Activated B cell treated with CpG ODN at 0.5 μM for 24 hours (primary cell): ENCODE measurements around the gene CCR7. TPM values are rescaled to one million over a fixed set of nuclear protein-coding genes. Genes with fewer than 3 reads are reported as not detected.

ENCODE experiments used
- ATAC-seq: fragments of 200-7000 bp; cut with Tn5 transposase; one replicate; pipeline ENCODE4 v1.10.0; 2021; ENCODE audit warnings: low read depth, mild to moderate bottlenecking, moderate library complexity
- CTCF ChIA-PET: fragments of 350-600 bp; sonication (Branson Sonifier 250); formaldehyde crosslinking; loops from one replicate; lab custom pipeline; 2021; ENCODE audit warnings: antibody characterized with exemption; lab: Charles Lee
- POLR2A ChIA-PET: fragments of 350-600 bp; sonication (Branson Sonifier 250); formaldehyde crosslinking; loops from one replicate; lab custom pipeline; 2021; ENCODE audit warnings: antibody characterized with exemption; lab: Charles Lee
- DNase-seq: peaks from one replicate; pipeline ENCODE4 v3.0.0; 2022
- H3K27ac Mint-ChIP-seq: one replicate; pipeline ENCODE4 v1.8.0; 2020; ENCODE audit warnings: mixed read lengths
- H3K27me3 Mint-ChIP-seq: one replicate; pipeline ENCODE4 v1.8.0; 2021; ENCODE audit warnings: mixed read lengths
- H3K36me3 Mint-ChIP-seq: one replicate; pipeline ENCODE4 v1.8.0; 2021; ENCODE audit warnings: low read depth, mixed read lengths
- H3K4me1 Mint-ChIP-seq: one replicate; pipeline ENCODE4 v1.8.0; 2021; ENCODE audit warnings: mixed read lengths
- H3K4me3 Mint-ChIP-seq: one replicate; pipeline ENCODE4 v1.8.0; 2020; ENCODE audit warnings: mild to moderate bottlenecking, mixed read lengths
- H3K9me3 Mint-ChIP-seq: one replicate; pipeline ENCODE4 v1.8.0; 2020; ENCODE audit warnings: mixed read lengths
- CTCF ChIP-seq: fragments of 200-600 bp; IDR thresholded peaks from one replicate; pipeline ENCODE4 v1.8.0; 2022; ENCODE audit warnings: antibody characterized with exemption, mild to moderate bottlenecking
- intact Hi-C: fragments of 100-400 bp; cut with micrococcal nuclease; formaldehyde crosslinking; loops from one replicate; pipeline ENCODE4 v1.15.1; 2024
- total RNA-seq: library from RNA; stranded (reverse); gene quantifications from 2 replicates; pipeline ENCODE4 v1.2.3, GENCODE V29; 2022

CCR7 gene
- total RNA-seq, 1 donor from 2014 or later = 572 TPM

GRCh38 chr17:40554646-40555295 is 10.5 kb downstream of the CCR7 start:
- Mint-ChIP-seq H3K36me3 (peaks cover 89% of the 10 kb centered on the region), H3K4me3 (peak overlapping the region; percentile 74), H3K27ac (peak overlapping the region; percentile 99), H3K27me3 (no peaks in the 10 kb centered on the region), H3K4me1 (peaks cover 99% of the 10 kb centered on the region), H3K9me3 (no peaks in the 10 kb centered on the region)
- intact Hi-C loops = loop anchor here (5.0 kb wide), 2 partner anchors 157 to 192 kb away; partner anchors contain the start of gene GJD3
- CTCF ChIA-PET = interaction anchor here (0.8 to 16.7 kb wide), 6 partner anchors 15 to 200 kb away, joined by 3 to 426 read pairs (median 4); no protein-coding TSS in a partner anchor
- no peak for TF ChIP-seq CTCF
- ATAC-seq (no peak), DNase-seq (peak; percentile 15)
- POLR2A ChIA-PET = interaction anchor here (0.5 to 40.7 kb wide), 17 partner anchors 5 to 1134 kb away, joined by 3 to 1885 read pairs (median 4); partner anchors contain the start of genes CCR7, EIF1, IGFBP4 and SMARCE1

- Mint-ChIP-seq H3K9me3 (no peaks in the 10 kb centered on the region), H3K4me1 (peaks cover 99% of the 10 kb centered on the region), H3K27ac (peak overlapping the region; percentile 99), H3K4me3 (peak overlapping the region; percentile 74), H3K36me3 (peaks cover 82% of the 10 kb centered on the region), H3K27me3 (no peaks in the 10 kb centered on the region)
- peak; percentile 26 for ATAC-seq
- intact Hi-C loops = loop anchor here (5.0 kb wide), 2 partner anchors 157 to 192 kb away; partner anchors contain the start of gene GJD3
- CTCF ChIA-PET = interaction anchor here (0.8 to 16.7 kb wide), 5 partner anchors 14 to 75 kb away, joined by 3 to 426 read pairs (median 4); no protein-coding TSS in a partner anchor
- DNase-seq = peak; percentile 27
- POLR2A ChIA-PET = interaction anchor here (0.6 to 40.7 kb wide), 19 partner anchors 5 to 1135 kb away, joined by 3 to 1885 read pairs (median 4); partner anchors contain the start of genes CCR7, EIF1, IGFBP4 and SMARCE1
- TF ChIP-seq CTCF = no peak
These were observed 11.4 kb downstream of the CCR7 start for GRCh38 chr17:40553694-40554534.

GRCh38 chr17:40552806-40553693 is 12.2 kb downstream of the CCR7 start:
- peaks cover 73% of the 10 kb centered on the region for H3K36me3 Mint-ChIP-seq
- no peaks in the 10 kb centered on the region for H3K27me3 Mint-ChIP-seq
- no peak for TF ChIP-seq CTCF
- ATAC-seq (peak; percentile 6), DNase-seq (peak; percentile 25)
- intact Hi-C loops = loop anchor here (5.0 kb wide), 2 partner anchors 156 to 191 kb away; partner anchors contain the start of gene GJD3
- H3K9me3 Mint-ChIP-seq = no peaks in the 10 kb centered on the region
- H3K4me1 Mint-ChIP-seq = peaks cover 99% of the 10 kb centered on the region
- POLR2A ChIA-PET = interaction anchor here (0.5 to 40.7 kb wide), 14 partner anchors 4 to 1136 kb away, joined by 3 to 1885 read pairs (median 6); partner anchors contain the start of genes CCR7, EIF1, IGFBP4 and SMARCE1
- H3K27ac Mint-ChIP-seq = peak overlapping the region; percentile 99
- CTCF ChIA-PET = interaction anchor here (6.0 to 16.7 kb wide), 3 partner anchors 7 to 63 kb away, joined by 40 to 426 read pairs (median 76); no protein-coding TSS in a partner anchor
- H3K4me3 Mint-ChIP-seq = peak overlapping the region; percentile 74

- H3K4me1 Mint-ChIP-seq = peaks cover 100% of the 10 kb centered on the region
- no peak for TF ChIP-seq CTCF
- peak overlapping the region; percentile 36 for H3K4me3 Mint-ChIP-seq
- ATAC-seq (peak; percentile 3), DNase-seq (peak; percentile 32)
- intact Hi-C loops = loop anchor here (5.0 kb wide), 2 partner anchors 155 to 190 kb away; partner anchors contain the start of gene GJD3
- peak overlapping the region; percentile 99 for H3K27ac Mint-ChIP-seq
- H3K27me3 Mint-ChIP-seq = no peaks in the 10 kb centered on the region
- CTCF ChIA-PET = interaction anchor here (1.4 to 16.7 kb wide), 4 partner anchors 8 to 1110 kb away, joined by 4 to 426 read pairs (median 58); no protein-coding TSS in a partner anchor
- POLR2A ChIA-PET = interaction anchor here (0.5 to 40.7 kb wide), 13 partner anchors 3 to 1137 kb away, joined by 3 to 1885 read pairs (median 4); partner anchors contain the start of genes CCR7, EIF1, SMARCE1 and TOP2A
- H3K9me3 Mint-ChIP-seq = no peaks in the 10 kb centered on the region
- peaks cover 66% of the 10 kb centered on the region for H3K36me3 Mint-ChIP-seq
These were observed 13.1 kb downstream of the CCR7 start for GRCh38 chr17:40551879-40552768.
